HFF-Myc (cell line): ENCODE data around the gene MAPK13.

ENCODE experiments used
- DNase-seq: peaks from one replicate; pipeline ENCODE4 v3.0.0-alpha.2; 2011; ENCODE audit warnings: low read depth; ENCODE audit errors: extremely low read depth
- H3K4me3 ChIP-seq: replicated peaks from 2 replicates; pipeline ENCODE4 v1.5.1; 2011; ENCODE audit warnings: low read depth, mild to moderate bottlenecking, control low read depth, low read length
- CTCF ChIP-seq: IDR thresholded peaks from 2 replicates; pipeline ENCODE4 v1.5.1; 2012; ENCODE audit warnings: mild to moderate bottlenecking, low read depth, low read length, control low read depth; ENCODE audit errors: missing control alignments

The MAPK13 gene

GRCh38 chr6:36095497-36096391 lies 34.6 kb upstream of the MAPK13 start:
- no peak overlapping the region for H3K4me3 ChIP-seq
- no peak for DNase-seq

DNA sequence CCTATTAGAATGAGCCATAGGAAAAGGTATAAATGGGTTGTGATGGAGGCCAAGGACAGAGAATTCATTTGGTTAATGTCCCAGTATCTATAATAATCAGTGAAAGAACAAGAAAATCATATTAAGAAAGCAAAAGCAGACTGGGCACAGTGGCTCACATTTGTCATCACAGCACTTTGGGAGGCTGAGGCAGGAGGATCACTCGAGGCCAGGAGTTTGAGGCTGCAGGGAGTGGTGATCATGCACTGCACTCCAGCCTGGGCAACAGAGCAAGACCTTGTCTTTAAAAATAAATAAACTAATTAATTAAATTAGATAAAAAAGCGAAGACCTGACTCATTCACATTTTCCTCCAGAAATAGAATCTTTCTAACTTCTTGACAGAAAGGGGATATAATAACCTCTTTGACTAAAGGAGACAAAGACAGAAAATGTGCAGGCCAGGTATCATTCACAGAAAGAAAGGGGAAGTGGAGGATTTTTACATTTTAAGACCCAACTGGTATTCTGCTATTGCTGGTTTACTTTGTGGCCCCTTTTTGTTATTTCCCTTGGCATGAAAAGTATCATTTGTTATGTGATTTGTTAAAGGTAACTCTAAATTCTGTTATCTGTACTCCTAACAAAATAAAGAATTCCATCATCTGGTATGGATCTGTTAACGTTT lies 31.9 kb upstream of the MAPK13 start:
- TF ChIP-seq CTCF = no peak
- no peak for DNase-seq

More at GRCh38 chr6:36095497-36096391, 34.6 kb upstream of the MAPK13 start:
- no peak for TF ChIP-seq CTCF

GRCh38 chr6:36098920-36099647 lies 31.2 kb upstream of the MAPK13 start:
- TF ChIP-seq CTCF = no peak
- DNase-seq = no peak
- H3K4me3 ChIP-seq = no peak overlapping the region

More for the DNA sequence above, 31.9 kb upstream of the MAPK13 start:
- no peak overlapping the region for H3K4me3 ChIP-seq

- no peak overlapping the region for H3K4me3 ChIP-seq
- DNase-seq = no peak
- TF ChIP-seq CTCF = no peak
Measured at GRCh38 chr6:36099869-36100483, 30.3 kb upstream of the MAPK13 start.

- no peak overlapping the region for H3K4me3 ChIP-seq
- TF ChIP-seq CTCF = no peak
- DNase-seq = no peak
Measured at GRCh38 chr6:36101691-36102090, 28.6 kb upstream of the MAPK13 start.

DNA sequence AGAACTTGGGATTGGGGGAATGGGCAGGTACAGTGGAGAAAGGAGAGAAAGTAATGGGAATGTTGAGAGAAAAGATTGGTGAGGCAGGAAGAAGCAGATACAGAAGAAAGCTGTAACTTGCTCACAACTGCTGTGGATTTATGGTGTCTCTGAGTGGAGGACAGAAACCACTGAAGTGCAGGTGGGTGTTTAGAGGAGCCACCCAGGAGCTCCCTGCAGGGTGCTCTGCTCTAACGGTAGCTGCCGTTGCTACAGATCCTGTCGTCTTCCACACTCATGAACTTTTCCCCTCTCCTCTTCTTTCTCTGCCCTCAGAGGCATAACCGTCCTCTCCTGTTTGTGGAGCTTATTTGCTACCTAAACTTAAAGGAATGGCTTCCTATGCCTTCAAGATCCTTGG lies 27.5 kb upstream of the MAPK13 start:
- no peak overlapping the region for H3K4me3 ChIP-seq
- no peak for DNase-seq
- no peak for TF ChIP-seq CTCF
